C1 segment of cervical spinal cord (tissue), 14 donors: Measurements from ENCODE around the gene ARHGAP27.

ENCODE experiments used
- DNase-seq, 14 donors: peaks; one replicate each; lab custom pipeline; 2025; lab: John Stamatoyannopoulos, UW

ARHGAP27 gene

DNA sequence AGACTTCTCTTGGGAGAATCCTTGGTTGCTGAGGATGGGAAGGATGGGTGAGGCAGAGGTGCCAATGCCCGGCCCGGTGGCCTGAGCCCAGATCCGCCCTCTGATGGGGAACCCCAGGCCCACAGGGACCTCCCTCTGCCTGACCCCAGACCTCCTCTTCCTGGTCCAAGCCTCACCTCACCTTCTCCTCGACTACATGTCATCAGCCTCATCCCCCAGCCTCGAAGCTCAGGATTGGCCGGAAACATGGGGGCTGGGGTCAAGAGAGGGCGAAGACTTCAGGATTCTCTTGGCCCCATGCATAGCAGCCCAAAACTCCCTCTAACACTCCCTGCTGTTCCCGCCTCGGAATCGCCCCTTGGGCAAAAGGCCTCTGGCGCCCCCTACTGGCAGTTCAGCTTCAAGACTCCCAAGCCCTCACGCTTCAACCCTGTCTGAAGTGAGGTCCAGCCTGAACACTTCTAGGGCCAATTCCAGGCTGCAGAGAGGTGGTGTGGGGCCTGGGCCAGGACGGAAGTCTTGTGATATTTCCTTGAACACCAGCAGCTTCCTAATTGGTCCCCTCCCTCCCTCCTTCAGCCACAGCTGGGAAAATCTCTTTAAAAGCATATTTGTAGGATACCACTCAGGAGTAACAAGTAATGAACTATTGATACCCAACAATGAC is 47.2 kb downstream of the ARHGAP27 start:
- peak; percentile 21 to 83 (median 53) for DNase-seq

DNA sequence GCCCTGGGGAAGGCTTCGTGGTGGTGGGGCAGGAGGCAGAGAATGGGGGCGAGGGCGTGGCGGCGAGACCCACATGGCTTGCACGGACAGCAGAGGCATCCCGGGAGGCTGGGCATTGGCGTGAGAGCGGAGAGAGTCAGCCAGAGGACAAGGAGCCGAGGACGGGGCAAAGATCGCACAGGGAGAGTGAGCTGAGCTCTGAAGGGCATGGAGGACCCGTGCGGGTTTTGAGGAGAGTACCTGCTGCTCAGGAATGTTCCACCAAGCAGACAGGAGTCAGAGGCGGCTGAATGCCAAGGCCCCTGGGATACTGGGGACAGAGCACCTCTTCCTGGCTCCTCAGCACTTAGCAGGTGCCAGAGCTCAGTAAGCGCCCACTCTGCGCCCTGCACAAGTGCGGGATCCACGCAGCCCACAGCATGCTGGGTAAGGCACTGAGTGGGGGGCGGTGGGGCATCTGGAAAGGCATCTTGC is 47.8 kb downstream of the ARHGAP27 start:
- DNase-seq = no peak

DNA sequence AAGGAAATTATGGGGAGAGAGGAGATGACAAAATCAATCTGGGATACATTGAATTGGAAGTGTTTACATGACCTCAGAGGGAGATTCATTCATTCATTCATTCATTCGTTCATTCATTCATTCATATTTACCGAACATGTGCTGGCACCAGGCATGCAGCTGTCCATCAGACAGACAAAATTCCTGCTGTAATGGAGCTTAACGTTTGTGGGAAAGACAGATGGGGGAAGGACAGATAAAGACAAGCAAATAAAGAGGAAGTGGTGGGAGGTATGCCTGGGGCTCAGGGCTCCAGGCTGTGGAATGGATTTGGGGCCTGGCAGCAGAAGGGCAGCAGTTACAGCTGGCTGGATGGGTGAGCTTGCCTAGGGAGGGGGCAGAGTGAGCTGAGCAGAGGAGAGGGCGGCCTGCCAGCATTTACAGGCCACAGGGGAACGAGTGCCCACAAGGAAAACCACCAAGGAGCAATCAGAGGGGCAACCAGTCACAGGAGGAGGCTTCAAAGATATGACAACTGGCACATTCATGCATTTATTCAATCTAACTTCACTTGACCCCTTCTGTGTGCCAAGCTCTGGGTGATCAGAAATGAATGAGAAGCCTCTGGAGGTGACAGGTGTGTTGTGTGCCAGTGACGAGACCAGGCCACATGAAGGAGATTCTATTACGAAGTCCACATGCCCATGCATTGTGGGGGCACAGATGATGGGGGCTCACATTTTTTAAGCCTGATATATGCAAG is 48.5 kb downstream of the ARHGAP27 start:
- DNase-seq = no peak

DNA sequence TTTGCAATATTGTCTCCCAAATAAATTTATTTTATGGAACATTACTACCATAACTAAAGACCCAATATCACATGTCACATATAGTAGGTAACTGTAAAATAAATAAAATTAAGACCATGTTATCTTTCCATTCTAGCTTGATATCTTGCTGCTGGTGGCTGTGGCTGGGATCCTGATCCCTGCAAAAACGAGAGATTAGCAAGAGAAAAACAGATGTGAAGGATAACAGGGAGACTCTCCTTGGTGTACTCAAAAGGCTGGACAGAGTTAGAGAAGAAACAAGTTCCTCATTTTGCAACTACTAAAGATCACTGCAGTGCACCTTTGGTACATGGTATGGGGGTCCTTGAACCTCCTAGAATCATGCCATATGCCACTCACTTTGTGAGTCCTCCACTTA is 49.7 kb downstream of the ARHGAP27 start:
- DNase-seq = no peak

DNA sequence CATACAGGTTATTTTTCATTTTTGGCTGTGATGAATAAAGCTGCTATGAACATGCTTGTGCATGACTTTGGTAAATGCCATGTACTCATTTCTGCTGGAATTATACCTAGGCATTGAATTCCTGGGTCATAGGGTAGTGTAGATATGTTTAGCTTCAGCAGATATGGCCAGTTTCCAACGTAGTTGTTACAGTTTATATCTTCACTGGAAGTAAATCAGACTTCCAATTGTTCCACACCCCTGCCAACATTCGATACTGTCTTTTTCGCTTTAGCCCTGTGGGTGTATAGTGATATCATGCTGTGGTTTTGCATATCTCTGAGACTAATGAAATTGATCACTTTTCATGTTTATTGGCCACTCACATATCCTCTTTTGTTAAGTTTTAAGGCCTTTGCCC is 50.4 kb downstream of the ARHGAP27 start:
- DNase-seq = no peak

DNA sequence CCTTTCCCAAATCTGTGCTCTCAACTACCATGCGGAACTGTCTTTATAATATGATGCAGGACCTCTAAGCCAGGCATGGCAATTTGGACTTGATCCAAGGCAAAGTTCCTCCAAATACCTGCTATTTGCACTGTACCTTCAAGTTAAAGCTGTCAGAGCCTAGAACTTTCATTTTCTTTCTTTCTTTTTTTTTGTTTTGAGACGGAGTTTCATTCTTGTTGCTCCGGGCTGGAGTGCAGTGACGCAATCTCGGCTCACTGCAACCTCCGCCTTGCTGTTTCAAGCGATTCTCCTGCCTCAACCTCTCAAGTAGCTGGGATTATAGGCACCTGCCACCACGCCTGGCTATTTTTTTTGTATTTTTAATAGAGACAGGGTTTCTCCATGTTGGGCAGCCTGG is 51.7 kb downstream of the ARHGAP27 start:
- no peak for DNase-seq

DNA sequence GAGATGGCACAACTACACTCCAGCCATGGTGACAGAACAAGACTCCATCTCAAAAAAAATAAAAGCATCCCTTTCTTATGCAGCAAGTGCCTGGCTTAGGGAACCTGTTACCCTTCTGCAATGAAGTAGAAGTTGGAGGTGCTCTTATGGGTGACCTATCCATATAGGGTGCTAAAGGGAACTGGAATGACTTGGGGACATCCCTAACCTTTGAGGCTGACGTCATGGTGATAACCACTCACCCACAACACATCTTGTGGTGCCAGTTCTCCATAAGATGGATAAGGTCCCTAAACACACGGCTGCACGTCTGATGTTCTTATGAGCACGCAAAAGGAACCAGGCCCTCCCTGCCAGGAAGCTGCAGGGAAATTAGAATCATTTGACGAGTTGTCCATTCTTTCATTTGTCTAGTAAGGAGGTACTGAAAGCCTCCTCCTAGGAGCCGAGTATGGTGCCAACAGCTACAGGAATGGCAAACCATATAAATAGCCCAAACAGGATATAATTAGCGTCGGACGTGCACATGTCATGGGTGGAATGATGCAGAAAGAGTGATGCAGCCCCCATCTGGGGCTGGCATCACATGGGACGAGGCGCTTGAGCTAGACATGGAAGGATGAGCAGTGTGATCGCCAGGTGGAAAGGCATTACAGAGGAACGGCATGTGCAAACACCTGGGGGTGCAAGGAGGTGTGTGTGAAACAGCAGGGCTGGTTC is 52.5 kb downstream of the ARHGAP27 start:
- DNase-seq = no peak

DNA sequence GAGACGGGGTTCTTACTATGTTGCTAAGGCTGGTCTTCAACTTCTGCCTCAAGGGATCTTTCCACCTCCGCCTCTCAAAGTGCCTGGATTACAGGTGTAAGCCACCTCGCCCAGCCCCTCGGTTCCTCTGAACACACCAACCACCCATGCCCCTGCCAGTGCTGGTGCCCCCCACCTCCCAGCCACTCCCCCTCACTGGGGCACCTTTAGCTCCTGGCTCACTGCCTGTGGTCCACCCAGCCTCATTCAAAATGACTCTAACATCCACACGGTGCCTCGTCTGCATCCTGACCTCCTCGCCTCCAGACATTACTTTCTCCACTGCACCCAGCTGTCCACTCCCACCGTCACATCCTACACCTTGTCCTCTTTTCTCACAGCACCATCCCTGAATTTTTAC is 55.3 kb downstream of the ARHGAP27 start:
- DNase-seq = no peak

DNA sequence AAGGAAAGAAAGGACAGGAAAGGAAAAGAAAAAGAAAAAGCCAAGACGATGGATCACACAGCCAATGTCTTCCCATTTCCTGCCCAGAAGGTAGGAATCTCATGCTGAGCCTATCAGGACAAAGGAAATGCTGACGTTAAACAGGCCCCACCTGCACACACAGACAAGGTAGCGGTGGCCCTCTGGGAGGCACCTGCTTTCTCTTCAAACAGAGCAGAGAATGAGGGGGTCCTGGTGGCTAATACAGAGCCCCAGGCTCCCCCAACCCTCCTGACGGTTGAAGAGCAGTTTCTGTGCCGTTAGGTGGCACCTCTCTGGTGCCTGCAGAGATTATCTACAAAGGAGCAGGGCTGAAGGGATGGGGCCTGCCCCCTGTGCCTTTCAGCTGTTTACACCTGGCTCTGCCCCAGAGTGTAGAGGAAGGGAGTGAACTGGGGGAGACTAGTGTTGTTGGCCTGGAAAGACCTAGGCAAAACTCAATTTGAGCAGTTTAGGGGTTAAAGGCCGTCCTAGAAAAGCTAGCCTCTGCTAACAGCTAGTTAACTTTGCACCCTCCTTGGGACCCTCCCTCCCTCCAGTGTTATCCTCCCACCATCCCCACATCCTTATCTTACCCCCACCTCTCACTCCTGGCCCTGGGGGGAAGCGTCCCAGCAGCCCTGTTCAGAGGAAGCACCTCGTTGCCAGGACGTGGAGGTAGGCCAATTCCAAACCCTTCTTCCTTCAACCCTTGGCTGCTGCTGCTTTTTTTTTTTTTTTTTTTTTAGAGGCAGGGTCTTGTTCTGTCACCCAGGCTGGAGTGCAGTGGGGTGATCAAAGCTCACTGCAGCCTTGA is 56.3 kb downstream of the ARHGAP27 start:
- DNase-seq = no peak

DNA sequence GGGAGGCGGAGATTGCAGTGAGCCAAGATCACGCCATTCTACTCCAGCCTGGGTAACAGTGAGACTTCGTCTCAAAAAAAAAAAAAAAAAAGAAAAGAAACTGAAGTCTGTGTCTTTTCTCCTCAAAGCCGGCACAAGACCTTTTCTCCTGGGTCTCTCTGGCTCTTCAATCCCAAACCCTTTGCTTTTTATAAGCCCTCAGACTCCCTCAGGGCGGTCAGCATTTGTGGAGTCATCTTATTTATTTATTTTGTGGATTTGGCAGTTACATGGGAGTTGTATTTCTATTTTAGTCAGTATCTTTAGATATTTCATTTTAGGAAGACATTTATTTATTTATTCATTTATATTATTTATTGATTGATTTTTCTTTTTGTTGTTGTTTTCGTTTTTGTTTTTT is 58.2 kb downstream of the ARHGAP27 start:
- DNase-seq = no peak

DNA sequence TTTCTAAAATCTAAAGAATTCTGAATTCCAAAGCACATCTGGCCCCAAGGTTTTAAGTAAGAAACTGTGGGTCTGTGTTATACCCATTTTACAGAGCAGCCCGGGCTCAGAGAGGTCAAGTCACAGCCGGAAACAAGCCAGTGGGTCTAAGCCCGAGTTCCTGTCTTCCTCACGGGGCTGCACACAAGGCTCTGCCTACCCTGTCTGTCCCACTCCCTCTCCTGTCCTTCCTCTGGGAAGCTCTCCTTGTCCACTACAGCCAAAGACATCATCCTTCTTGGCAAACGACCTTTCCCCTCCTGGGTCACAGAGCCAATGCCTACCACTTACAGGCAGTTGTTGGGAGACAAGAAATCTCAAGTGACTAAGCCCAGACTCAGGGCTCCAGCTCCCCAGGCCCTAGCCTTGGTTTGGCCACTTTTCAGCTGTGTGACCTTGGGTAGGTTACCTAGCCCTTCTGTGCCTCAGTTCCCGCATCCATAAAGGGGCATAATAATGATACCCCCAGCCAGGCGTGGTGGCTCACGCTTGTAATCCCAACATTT is 60.3 kb downstream of the ARHGAP27 start:
- no peak for DNase-seq

DNA sequence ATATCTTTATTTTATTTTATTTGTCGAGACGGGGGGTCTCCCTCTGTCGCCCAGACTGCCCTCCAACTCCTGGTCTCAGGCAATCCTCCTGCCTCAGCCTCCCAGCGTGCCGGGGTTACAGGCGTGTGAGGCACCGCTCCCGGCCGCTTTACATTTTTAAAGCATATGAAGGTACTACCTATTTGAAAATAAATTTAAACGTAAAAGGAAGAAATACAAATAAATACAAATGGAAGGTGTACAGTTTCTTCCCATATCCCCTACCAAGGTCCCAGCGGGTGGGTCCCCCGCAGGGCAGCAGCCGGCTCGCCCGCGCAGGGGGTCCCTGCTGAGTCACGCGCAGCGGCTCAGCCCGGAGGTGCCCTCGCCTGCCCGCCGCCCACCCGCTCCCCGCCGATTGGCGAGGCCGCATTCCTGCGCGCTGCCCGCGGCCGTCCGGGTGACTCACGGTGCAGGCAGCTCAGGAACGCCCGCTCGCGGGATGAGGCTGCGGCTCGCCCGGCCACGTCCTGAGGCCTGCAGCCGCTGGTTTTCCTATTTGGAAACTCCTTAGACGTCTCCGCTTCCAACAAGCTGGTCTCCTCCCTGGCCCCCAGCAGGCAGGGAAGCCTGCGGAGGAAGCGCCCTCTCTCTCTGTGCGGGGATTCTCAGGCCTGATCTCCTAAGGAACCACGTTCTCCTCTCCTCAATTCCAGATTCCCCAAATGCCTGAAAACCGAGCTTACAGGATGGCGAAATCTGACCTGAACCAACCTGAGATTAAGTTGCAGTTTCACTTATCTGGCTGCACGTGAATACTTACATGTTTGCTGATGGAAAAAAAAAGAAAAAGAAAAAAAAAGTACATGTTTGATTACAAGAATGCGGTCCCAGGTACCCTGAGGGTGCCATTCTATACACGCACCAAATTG is 61.0 kb downstream of the ARHGAP27 start:
- DNase-seq = peak in 5 of 14 donors; percentile 9 to 34 (median 22)

DNA sequence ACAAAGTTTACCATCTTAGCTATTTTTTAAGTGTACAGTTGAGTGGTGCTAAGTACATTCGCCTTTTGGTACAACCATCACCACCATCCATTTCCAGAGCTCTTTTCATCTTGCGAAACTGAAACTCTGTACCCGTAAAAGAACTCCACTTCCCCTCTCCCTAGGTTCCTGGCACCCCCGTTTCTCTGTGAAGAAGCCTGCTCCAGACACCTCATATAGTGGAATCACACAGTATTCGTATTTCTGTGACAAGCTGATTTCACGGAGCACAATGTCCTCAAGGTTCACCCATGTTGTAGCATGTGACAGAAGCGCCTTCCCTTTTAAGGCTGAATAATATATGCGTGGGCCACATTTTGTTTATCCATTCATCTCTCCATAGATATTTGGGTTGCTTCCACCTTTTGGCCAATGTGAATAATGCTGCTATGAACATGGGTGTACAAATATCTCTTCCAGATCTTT is 61.7 kb downstream of the ARHGAP27 start:
- no peak for DNase-seq

DNA sequence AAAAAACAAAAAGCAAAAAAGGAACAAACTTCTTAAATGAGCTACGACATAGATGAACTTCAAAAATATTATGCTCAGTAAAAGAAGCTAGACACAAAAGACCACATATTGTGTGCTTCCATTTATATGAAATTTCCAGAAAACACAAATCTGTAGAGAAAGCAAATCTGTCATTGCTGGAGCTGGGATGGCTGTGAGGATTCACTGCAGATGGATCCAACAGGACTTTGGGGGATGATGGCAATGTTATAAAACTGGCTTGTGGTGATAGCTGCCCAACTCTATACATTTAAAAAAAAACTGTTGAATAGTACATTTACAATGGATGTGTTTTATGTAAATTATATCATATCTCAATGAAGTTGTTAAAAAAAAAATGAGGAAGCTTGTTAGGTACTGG is 63.2 kb downstream of the ARHGAP27 start:
- DNase-seq = no peak

DNA sequence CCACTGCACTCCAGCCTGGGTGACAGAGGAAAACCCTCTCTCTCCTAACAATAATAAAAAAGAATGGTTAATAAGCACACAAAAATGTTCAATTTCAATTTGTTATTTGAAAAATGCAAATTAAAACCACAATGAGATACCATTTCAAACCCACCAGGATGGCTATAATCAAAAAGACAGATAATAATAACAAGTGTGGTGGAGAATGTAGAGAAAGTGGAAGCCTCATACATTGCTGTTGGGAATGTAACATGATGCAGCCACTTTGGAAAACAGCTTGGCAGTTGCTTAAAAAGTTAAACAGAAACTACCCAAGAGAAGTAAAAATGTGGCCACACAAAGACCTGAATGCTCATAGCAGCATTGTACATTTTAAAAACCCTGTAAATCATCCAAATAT is 64.0 kb downstream of the ARHGAP27 start:
- no peak for DNase-seq

DNA sequence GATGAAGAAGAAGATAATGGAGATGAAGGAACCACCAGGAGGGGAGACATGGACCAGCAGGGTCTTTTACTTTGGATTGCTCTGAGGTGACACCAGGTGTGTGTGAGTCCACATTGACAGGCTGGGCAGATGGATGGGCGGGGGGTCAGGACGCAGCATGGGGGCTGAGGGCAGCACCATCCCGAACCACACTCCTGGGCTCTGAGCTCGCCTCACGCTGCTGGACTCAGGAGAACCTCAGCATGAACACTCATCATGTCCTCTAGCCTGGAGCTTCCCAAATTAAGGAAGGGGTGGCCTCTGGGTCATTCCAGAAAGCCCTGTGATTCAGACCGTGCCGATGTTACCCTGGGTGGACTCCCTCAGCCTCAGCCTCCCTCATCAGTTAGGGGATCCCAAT is 65.5 kb downstream of the ARHGAP27 start:
- no peak for DNase-seq

DNA sequence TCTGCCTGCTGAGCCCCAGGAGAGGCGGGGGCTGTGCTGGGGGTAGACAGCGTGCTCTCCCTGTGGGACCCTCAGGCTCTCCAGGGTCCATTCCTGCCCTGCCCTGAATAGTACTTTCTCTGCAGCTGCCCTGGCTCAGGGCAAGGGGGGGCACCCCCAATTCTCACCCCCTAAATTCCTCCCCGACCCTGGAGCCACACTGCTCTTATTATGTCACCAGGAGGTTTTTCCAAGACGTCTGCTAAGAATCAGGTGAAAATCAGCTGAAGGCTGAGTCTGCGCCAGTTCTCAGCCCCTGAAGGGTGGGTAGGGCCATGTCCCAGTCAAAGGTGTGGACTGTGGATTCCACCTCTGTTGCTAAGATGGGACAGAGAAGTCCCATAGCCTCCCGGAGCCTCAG is 66.0 kb downstream of the ARHGAP27 start:
- DNase-seq = no peak

DNA sequence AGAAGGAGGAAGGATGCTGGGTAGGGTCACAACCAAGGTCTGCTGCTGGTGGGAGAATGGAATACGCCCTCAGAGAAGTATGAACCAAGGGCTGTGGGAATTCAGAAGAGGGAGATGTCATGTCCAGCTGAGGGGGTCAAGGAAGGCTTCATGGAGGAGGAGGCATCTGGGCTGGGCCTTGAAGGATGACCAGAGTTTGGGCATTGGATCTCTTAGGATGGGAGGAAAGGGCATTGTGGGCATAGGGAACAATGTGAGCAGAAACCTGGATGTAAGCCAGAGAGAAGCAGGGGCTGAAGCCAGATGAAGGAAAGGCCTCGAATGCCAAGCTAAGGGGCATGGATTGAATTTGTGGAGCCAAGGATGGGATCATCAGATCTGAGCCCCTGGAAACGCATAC is 66.6 kb downstream of the ARHGAP27 start:
- DNase-seq = no peak

DNA sequence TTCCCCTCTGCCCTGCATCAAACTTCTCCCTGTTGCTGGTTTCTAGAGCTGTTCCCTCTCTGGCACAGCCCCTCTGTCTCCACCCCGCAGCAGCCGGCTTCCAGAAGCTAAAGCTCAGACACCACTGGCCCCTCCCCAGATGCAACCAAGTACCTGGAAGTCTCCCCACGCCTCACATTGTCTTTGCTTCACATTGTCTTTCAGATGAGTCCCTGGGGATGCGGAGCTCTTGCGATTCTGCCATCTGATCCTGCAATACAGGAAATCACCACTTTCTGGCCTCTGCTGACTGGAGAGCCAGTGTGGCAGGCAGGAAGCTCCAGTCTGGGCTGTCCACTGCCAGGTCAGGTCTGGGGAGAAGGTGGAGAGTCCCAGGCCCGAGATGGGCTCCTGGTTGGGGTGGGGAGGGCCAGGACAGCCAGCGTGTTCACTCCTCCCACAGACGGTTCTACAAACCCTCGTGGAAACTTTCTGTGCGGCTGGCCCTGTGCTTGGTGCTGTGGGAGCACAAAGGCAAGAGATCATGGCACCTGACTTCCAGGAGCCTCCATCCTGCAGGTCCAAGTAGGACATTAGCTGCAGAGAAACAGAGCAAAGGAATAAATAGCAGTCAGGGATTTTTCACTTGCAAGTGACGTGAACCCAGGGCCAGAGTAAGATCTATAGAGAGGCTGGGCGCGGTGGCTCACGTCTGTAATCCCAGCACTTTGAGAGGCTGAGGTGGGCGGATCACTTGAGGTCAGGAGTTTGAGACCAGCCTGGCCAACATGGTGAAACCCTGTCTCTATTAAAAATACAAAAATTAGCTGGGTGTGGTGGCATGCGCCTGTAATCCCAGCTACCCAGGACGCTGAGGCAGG is 67.9 kb downstream of the ARHGAP27 start:
- DNase-seq = no peak
